Dermis blood vessel endothelial cell (primary cell): ENCODE data around the gene EPB41L1. TPM values are rescaled to one million over a fixed set of nuclear protein-coding genes. Genes with fewer than 3 reads are reported as not detected.

Experiments used
- total RNA-seq: library from RNA; depleted of rRNA; stranded (reverse); fragments of >200 nt; gene quantifications from 2 replicates; pipeline ENCODE4 v1.2.3, GENCODE V29; 2014

The EPB41L1 gene
- total RNA-seq, 1 donor from 2014 or later: 16.0 TPM

Other genes with a start within 250 kb of the EPB41L1 start
- 59.1 and 89.0 TPM in 2 replicates for gene SCAND1, start 200.2 kb upstream of the EPB41L1 start, total RNA-seq
- 2.8 and 5.3 TPM in 2 replicates for gene CNBD2, start 186.2 kb upstream of the EPB41L1 start, total RNA-seq
- 29.8 and 31.7 TPM in 2 replicates for gene AAR2, start 81.7 kb downstream of the EPB41L1 start, total RNA-seq
- gene DLGAP4, start 151.6 kb downstream of the EPB41L1 start, total RNA-seq: 18.4 and 26.2 TPM in 2 replicates